CD14-positive monocyte (primary cell): Measurements from ENCODE around the gene GIMAP7. TPM values are rescaled to one million over a fixed set of nuclear protein-coding genes. Genes with fewer than 3 reads are reported as not detected.
A peak's percentile ranks its signal among the peaks of the same experiment; 100 is the strongest.

Source experiments
- DNase-seq, 3 donors: peaks; one replicate each; pipeline ENCODE4 v3.0.0-alpha.2; 2011 to 2022
- H2AFZ ChIP-seq: 2 replicates; pipeline ENCODE4 v1.6.0; 2012; ENCODE audit warnings: mild to moderate bottlenecking, low read depth, low read length, inconsistent platforms; ENCODE audit not compliant: insufficient read depth, poor library complexity, severe bottlenecking
- H3K27ac ChIP-seq, 2 donors: 1 replicate in 1 of 2; 2 replicates in 1 of 2; pipeline ENCODE4 v1.5.1; 2012 to 2013; ENCODE audit warnings: low read length in 2 of 2, control low read depth in 1 of 2, inconsistent platforms in 1 of 2, low read depth in 1 of 2, mild to moderate bottlenecking in 1 of 2
- H3K27me3 ChIP-seq, 2 donors: one replicate each; pipeline versions ENCODE4 v1.6.0 to v1.6.1; 2011 to 2013; ENCODE audit warnings: low read length in 2 of 2; ENCODE audit not compliant: control insufficient read depth in 2 of 2, insufficient read depth in 2 of 2
- H3K36me3 ChIP-seq, 2 donors: replicated peaks in 1 of 2; 1 replicate in 1 of 2; 2 replicates in 1 of 2; pipeline versions ENCODE4 v1.5.1 to v1.6.1; 2012 to 2013; ENCODE audit warnings: low read length in 2 of 2, control low read depth in 1 of 2, inconsistent platforms in 1 of 2, mild to moderate bottlenecking in 1 of 2; ENCODE audit not compliant: insufficient read depth in 2 of 2, control insufficient read depth in 1 of 2
- H3K4me1 ChIP-seq, 2 donors: 1 replicate in 1 of 2; 2 replicates in 1 of 2; pipeline versions ENCODE4 v1.5.1 to v1.6.1; 2012 to 2013; ENCODE audit warnings: low read length in 2 of 2, control low read depth in 1 of 2, inconsistent platforms in 1 of 2, mild to moderate bottlenecking in 1 of 2, moderate library complexity in 1 of 2; ENCODE audit not compliant: insufficient read depth in 2 of 2, control insufficient read depth in 1 of 2
- H3K4me2 ChIP-seq: replicated peaks from 2 replicates; pipeline ENCODE3; 2012; ENCODE audit warnings: low read length, moderate library complexity, mild to moderate bottlenecking; ENCODE audit not compliant: poor library complexity, severe bottlenecking; ENCODE audit errors: extremely low read depth
- H3K4me3 ChIP-seq, 3 experiments: fragments of 200-600 bp in 1 of 3; sonication (generic) in 1 of 3; replicated peaks in 1 of 3; 1 replicate in 2 of 3; 2 replicates in 1 of 3; pipeline ENCODE4 v1.5.1; 2011 to 2013; ENCODE audit warnings: low read length in 3 of 3, mild to moderate bottlenecking in 3 of 3, control low read depth in 2 of 3, low read depth in 2 of 3, inconsistent platforms in 1 of 3, moderate library complexity in 1 of 3
- H3K79me2 ChIP-seq: 2 replicates; pipeline ENCODE4 v1.6.0; 2012; ENCODE audit warnings: mild to moderate bottlenecking, control low read depth, inconsistent platforms, low read length, moderate library complexity; ENCODE audit not compliant: insufficient read depth
- H3K9ac ChIP-seq: 2 replicates; pipeline ENCODE4 v1.6.0; 2017; ENCODE audit warnings: low read length, mild to moderate bottlenecking; ENCODE audit not compliant: insufficient read depth, poor library complexity, severe bottlenecking
- H3K9me3 ChIP-seq, 2 donors: replicated peaks in 1 of 2; 1 replicate in 1 of 2; 2 replicates in 1 of 2; pipeline versions ENCODE4 v1.5.1 to v1.6.1; 2012 to 2013; ENCODE audit warnings: low read length in 2 of 2, control low read depth in 1 of 2; ENCODE audit not compliant: control insufficient read depth in 1 of 2, insufficient read depth in 1 of 2
- H4K20me1 ChIP-seq: 2 replicates; pipeline ENCODE4 v1.6.0; 2012; ENCODE audit warnings: mild to moderate bottlenecking, low read length, control low read depth, moderate library complexity; ENCODE audit not compliant: insufficient read depth
- H3K27ac Mint-ChIP-seq, 7 donors: one replicate each; pipeline ENCODE4 v1.8.0; 2020; ENCODE audit warnings: mild to moderate bottlenecking in 7 of 7, mixed read lengths in 7 of 7, moderate library complexity in 6 of 7, inconsistent platforms in 2 of 7
- H3K27me3 Mint-ChIP-seq, 3 donors: one replicate each; pipeline ENCODE4 v1.8.0; 2021 to 2022; ENCODE audit warnings: low read depth in 3 of 3, mild to moderate bottlenecking in 3 of 3, mixed read lengths in 3 of 3, moderate library complexity in 3 of 3, inconsistent platforms in 1 of 3
- H3K36me3 Mint-ChIP-seq, 2 donors: one replicate each; pipeline ENCODE4 v1.8.0; 2020; ENCODE audit warnings: mixed read lengths in 2 of 2, inconsistent platforms in 1 of 2, mild to moderate bottlenecking in 1 of 2
- H3K4me1 Mint-ChIP-seq: one replicate; pipeline ENCODE4 v1.8.0; 2020; ENCODE audit warnings: mild to moderate bottlenecking, mixed read lengths
- H3K4me3 Mint-ChIP-seq, 2 donors: one replicate each; pipeline ENCODE4 v1.8.0; 2020; ENCODE audit warnings: mild to moderate bottlenecking in 2 of 2, mixed read lengths in 2 of 2, moderate library complexity in 1 of 2
- H3K9me3 Mint-ChIP-seq, 7 donors: one replicate each; pipeline ENCODE4 v1.8.0; 2020 to 2022; ENCODE audit warnings: mixed read lengths in 7 of 7, mild to moderate bottlenecking in 6 of 7, moderate library complexity in 6 of 7, inconsistent platforms in 2 of 7
- WGBS: methylation state at CpG from one replicate; pipeline ENCODE4 v1.1.5; 2013; ENCODE audit warnings: missing lambda C conversion rate; ENCODE audit not compliant: insufficient coverage; 5-methylcytosine and 5-hydroxymethylcytosine counted together
- intact Hi-C, 2 donors: fragments of 100-400 bp; cut with micrococcal nuclease; formaldehyde crosslinking; loops; one replicate each; pipeline versions ENCODE4 v1.15.0 to v1.15.1; 2023
- polyA plus RNA-seq, 3 donors: library from polyadenylated mRNA; depleted of rRNA in 1 of 3; unstranded in 2 of 3; stranded (reverse) in 1 of 3; fragments of 300-500 nt in 2 of 3; fragments of >200 nt in 1 of 3; fragmentation: Illumina TruSeq in 2 of 3; gene quantifications; 1 replicate in 2 of 3; 2 replicates in 1 of 3; pipeline ENCODE4 v1.2.3, GENCODE V29; 2012 to 2021
- TF ChIP-seq, protein P1 (sequence below): fragments of 200-600 bp; IDR thresholded peaks from one replicate; pipeline ENCODE4 v1.8.0; 2022; ENCODE audit warnings: antibody characterized with exemption, mild to moderate bottlenecking

Gene GIMAP7
- polyA plus RNA-seq, 3 donors = 26.2 to 115 (median 54.5) TPM

DNA sequence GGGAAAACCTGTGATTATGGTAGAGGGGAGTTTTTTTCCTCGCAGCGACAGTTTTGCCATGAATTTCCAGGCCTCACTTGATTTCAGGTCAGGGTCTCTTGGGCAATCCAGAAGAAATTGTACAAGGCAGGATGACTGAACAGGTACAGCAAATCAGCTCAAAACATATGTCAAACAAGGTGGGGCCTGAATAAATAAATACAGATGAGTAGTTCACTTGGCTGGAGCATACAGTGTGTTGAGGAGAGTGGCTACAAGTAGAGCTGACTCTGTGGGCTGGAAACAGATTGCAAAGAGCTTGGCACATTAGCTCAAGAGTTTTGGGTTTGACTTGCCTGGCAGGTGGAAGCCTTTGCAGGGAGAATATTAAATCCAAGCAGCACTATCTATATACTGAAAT is 49.3 kb upstream of the GIMAP7 start:
- Histone ChIP-seq H2AFZ (no peak overlapping the region), H3K27ac (peak overlapping the region in 1 of 2 donors; percentile 63), H3K79me2 (peaks cover 100% of the 10 kb centered on the region), H3K4me3 (peak overlapping the region in 1 of 3 experiments; percentile 38), H3K4me2 (peak overlapping the region; percentile 17), H3K9me3 (peaks cover 15 to 25% of the 10 kb centered on the region in 2 donors), H3K36me3 (peaks cover 68 to 98% of the 10 kb centered on the region in 2 donors), H4K20me1 (peaks cover 94% of the 10 kb centered on the region), H3K9ac (no peak overlapping the region), H3K4me1 (peaks cover 59 to 67% of the 10 kb centered on the region in 2 donors), H3K27me3 (no peaks in the 10 kb centered on the region)
- Mint-ChIP-seq H3K27me3 (no peaks in the 10 kb centered on the region), H3K4me3 (no peak overlapping the region), H3K9me3 (peaks cover 18 to 39% (median 25%) of the 10 kb centered on the region in 7 donors), H3K36me3 (peaks cover 89 to 96% of the 10 kb centered on the region in 2 donors), H3K27ac (peak overlapping the region in 1 of 7 donors; percentile 43), H3K4me1 (peaks cover 71% of the 10 kb centered on the region)
- DNase-seq = no peak
- 100% methylated on average over 2 of the region's 2 CpGs for WGBS
- TF ChIP-seq, protein P1, sequence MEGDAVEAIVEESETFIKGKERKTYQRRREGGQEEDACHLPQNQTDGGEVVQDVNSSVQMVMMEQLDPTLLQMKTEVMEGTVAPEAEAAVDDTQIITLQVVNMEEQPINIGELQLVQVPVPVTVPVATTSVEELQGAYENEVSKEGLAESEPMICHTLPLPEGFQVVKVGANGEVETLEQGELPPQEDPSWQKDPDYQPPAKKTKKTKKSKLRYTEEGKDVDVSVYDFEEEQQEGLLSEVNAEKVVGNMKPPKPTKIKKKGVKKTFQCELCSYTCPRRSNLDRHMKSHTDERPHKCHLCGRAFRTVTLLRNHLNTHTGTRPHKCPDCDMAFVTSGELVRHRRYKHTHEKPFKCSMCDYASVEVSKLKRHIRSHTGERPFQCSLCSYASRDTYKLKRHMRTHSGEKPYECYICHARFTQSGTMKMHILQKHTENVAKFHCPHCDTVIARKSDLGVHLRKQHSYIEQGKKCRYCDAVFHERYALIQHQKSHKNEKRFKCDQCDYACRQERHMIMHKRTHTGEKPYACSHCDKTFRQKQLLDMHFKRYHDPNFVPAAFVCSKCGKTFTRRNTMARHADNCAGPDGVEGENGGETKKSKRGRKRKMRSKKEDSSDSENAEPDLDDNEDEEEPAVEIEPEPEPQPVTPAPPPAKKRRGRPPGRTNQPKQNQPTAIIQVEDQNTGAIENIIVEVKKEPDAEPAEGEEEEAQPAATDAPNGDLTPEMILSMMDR = no peak
- intact Hi-C loops = no loop called here

- no peak overlapping the region for H3K9ac ChIP-seq
- Mint-ChIP-seq H3K27me3 (no peaks in the 10 kb centered on the region), H3K27ac (peak overlapping the region in 2 of 7 donors; percentile 31 to 64), H3K4me1 (peaks cover 75% of the 10 kb centered on the region), H3K4me3 (no peak overlapping the region), H3K9me3 (peaks cover 14 to 29% (median 19%) of the 10 kb centered on the region in 7 donors), H3K36me3 (peaks cover 91 to 98% of the 10 kb centered on the region in 2 donors)
- DNase-seq = no peak
- WGBS = 100% methylated on average over 6 of the region's 6 CpGs
- H3K4me3 ChIP-seq = peak overlapping the region in 1 of 3 experiments; percentile 38
- intact Hi-C loops = no loop called here
- H3K4me1 ChIP-seq = peaks cover 66 to 74% of the 10 kb centered on the region in 2 donors
- no peak overlapping the region for H2AFZ ChIP-seq
- no peaks in the 10 kb centered on the region for H3K27me3 ChIP-seq
- H3K79me2 ChIP-seq = peaks cover 100% of the 10 kb centered on the region
- H3K9me3 ChIP-seq = peaks cover 10 to 14% of the 10 kb centered on the region in 2 donors
- H3K36me3 ChIP-seq = peaks cover 73 to 98% of the 10 kb centered on the region in 2 donors
- peak overlapping the region; percentile 17 for H3K4me2 ChIP-seq
- H4K20me1 ChIP-seq = peaks cover 94% of the 10 kb centered on the region
- H3K27ac ChIP-seq = peak overlapping the region in 1 of 2 donors; percentile 63
- TF ChIP-seq, protein P1 = no peak
Observed at GRCh38 chr7:150466477-150466876, 48.2 kb upstream of the GIMAP7 start.
